Gastrocnemius medialis (tissue), 4 donors: ENCODE measurements around the gene PDE4D.

ENCODE experiments used
- POLR2A ChIP-seq, 2 donors: fragments of 450-650 bp; IDR thresholded peaks; one replicate each; pipeline ENCODE4 v1.6.1; 2017; ENCODE audit warnings: antibody characterized with exemption in 2 of 2, mild to moderate bottlenecking in 2 of 2, moderate library complexity in 2 of 2
- TF ChIP-seq, protein P1 (sequence below), 5 experiments: fragments of 450-650 bp in 3 of 5; fragments of 200-600 bp in 2 of 5; sonication (generic) in 2 of 5; IDR thresholded peaks in 4 of 5; conservative IDR thresholded peaks in 1 of 5; 1 replicate in 4 of 5; 2 replicates in 1 of 5; pipeline ENCODE4 v1.5.1; 2016 to 2019; ENCODE audit warnings: antibody characterized with exemption in 5 of 5, mild to moderate bottlenecking in 3 of 5, moderate library complexity in 3 of 5

- TF ChIP-seq, protein P1, sequence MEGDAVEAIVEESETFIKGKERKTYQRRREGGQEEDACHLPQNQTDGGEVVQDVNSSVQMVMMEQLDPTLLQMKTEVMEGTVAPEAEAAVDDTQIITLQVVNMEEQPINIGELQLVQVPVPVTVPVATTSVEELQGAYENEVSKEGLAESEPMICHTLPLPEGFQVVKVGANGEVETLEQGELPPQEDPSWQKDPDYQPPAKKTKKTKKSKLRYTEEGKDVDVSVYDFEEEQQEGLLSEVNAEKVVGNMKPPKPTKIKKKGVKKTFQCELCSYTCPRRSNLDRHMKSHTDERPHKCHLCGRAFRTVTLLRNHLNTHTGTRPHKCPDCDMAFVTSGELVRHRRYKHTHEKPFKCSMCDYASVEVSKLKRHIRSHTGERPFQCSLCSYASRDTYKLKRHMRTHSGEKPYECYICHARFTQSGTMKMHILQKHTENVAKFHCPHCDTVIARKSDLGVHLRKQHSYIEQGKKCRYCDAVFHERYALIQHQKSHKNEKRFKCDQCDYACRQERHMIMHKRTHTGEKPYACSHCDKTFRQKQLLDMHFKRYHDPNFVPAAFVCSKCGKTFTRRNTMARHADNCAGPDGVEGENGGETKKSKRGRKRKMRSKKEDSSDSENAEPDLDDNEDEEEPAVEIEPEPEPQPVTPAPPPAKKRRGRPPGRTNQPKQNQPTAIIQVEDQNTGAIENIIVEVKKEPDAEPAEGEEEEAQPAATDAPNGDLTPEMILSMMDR (IDR thresholded peaks at IDR 0.05 in 4 of 5, conservative IDR thresholded peaks at IDR 0.05 in 1 of 5): no peak
- no peak for TF ChIP-seq POLR2A (IDR thresholded peaks at IDR 0.05)
Observed at GRCh38 chr5:59501316-59501715, 392.2 kb downstream of the PDE4D start.
